ENCODE measurements around the gene IRX3.

Gene IRX3

DNA sequence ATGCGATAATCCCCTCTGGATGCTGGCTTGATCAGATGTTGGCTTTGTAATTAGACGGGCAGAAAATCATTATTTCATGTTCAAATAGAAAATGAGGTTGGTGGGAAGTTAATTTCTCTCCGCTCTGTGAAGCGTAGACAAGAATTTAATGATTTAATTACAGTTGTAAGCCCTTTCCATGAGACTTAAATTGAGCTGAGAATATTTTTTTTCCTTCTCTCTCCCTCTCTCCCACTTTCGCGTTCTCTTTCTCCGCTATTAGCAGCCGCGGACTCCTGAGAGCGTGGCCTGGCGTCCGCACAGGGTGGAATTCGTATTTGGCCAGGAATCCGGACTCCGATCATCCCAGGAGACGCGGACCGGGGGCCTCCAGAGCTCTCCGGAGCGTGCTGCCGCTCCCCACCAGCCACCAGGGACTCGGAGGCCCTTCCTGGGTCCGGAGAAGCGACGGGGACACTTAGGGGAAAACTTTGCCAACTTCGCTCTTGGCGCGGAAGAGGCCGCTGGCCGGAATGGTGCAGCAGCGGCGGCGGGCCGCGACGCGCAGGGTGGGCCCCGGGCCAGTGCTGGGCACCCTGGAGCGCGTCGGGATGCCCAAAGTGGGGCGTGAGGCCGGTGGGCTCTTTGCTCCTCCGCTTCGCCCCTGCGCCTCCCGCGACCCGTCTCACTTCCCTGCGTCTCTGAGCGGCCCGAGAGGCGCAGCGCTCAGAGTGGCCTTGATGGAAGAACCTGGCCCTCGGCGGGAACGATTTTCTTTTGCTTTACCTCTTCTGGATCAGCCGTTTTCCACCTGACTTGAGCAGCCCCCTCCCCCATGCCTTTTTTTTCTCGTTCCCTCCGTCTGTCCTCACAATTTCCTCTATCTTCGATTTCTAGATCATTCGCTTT lies 3.6 kb upstream of the IRX3 start:
- TF ChIP-seq, protein P1, sequence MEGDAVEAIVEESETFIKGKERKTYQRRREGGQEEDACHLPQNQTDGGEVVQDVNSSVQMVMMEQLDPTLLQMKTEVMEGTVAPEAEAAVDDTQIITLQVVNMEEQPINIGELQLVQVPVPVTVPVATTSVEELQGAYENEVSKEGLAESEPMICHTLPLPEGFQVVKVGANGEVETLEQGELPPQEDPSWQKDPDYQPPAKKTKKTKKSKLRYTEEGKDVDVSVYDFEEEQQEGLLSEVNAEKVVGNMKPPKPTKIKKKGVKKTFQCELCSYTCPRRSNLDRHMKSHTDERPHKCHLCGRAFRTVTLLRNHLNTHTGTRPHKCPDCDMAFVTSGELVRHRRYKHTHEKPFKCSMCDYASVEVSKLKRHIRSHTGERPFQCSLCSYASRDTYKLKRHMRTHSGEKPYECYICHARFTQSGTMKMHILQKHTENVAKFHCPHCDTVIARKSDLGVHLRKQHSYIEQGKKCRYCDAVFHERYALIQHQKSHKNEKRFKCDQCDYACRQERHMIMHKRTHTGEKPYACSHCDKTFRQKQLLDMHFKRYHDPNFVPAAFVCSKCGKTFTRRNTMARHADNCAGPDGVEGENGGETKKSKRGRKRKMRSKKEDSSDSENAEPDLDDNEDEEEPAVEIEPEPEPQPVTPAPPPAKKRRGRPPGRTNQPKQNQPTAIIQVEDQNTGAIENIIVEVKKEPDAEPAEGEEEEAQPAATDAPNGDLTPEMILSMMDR (IDR thresholded peaks at IDR 0.05; ENCODE audit: extremely low read depth, missing control alignments): no peak
- DNase-seq (ENCODE audit: low spot score): no peak

DNA sequence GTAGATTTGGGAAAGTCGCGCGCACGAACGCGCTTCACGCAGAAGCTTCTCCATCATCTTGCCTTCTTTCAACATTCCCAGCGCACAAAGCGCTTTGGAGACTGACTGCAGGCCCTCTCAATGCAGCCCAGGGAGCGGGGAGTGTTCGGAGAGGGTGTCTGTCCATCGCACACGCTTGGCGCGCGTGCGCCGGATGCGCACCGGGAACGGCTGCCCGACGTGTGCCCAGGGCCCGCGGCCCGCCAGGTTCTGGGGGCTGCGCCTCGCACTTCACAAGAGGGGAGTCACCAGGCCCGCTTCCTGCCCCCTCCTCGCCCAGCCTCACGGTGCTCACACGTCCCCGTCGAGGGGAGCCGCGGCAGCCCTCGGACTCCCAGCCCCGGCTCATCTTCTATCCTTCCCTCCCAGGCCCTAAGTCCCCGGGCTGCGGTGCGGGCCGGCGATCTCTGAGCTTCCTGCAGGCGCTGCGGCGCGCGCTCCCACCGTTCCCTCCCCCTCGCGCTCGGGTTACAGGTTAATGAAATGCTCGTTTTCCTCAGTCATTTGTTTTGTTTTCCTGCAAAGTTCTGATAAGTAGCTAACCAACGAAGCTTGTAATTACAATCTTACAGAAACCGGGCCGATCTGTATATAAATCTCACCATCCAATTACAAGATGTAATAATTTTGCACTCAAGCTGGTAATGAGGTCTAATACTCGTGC lies 2.8 kb upstream of the IRX3 start:
- TF ChIP-seq, protein P1 (IDR thresholded peaks at IDR 0.05; ENCODE audit: extremely low read depth, missing control alignments): no peak
- no peak for DNase-seq (ENCODE audit: low spot score)

DNA sequence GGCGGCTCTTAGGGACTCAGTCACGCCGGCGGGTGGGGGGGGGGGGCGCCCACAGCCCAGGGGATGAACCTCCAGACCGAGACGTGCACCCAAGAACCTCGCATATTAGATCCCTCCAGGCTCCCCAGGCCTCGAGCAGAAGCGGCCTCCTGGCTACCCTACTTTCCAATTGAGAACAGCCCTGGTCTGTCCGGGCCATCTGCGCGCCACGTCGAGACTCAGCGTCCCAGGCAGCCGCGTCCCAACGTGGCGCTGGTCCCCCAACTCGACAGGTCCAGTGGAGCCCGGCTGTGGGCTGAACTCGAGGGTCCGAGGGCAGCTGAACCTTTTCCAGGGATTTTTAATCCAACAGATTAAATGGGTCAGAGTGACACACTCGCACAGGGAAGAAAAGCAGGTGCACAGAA lies 2.3 kb upstream of the IRX3 start:
- TF ChIP-seq, protein P1 (IDR thresholded peaks at IDR 0.05; ENCODE audit: extremely low read depth, missing control alignments): no peak
- DNase-seq (ENCODE audit: low spot score): no peak

DNA sequence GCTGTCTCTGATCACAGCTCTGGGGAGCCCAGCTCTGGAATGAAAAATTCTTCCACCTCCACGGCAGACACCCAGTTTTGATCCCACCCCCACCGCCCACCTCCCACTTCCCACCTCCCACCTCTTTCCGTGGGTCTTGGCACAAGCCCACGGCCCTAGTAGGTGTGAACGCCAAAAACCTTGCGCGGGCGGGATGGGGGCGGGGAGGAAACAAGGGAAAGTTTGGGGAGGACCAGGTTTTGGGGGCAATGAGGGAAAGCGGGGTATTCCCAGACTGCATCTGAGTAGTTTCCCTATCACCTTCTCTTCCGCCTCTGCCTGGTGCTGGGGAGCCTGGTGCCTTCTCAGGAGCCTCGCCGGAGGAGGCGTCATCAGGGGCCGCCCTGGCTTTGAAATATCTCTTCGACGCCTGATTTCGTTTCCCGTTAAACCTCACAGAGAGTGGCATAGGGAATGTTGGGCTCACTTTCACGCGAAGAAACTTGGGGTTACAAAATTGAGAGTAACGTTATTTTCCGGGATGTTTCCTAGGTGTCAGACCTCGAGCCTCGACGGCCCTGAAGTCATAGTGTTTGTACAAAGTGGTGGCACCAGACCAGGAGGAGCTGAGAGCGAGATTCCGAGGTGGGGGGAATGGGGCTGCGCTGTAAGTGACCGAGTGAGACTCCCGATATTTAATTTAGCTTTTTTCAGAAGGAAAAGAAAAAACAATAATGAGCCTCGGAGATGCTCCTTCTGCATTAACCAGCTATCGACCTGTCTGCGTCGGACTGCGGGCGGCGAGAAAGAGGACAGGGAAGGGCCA lies 1.6 kb upstream of the IRX3 start:
- TF ChIP-seq, protein P1 (IDR thresholded peaks at IDR 0.05; ENCODE audit: extremely low read depth, missing control alignments): no peak
- DNase-seq (ENCODE audit: low spot score): peak; percentile 38

DNA sequence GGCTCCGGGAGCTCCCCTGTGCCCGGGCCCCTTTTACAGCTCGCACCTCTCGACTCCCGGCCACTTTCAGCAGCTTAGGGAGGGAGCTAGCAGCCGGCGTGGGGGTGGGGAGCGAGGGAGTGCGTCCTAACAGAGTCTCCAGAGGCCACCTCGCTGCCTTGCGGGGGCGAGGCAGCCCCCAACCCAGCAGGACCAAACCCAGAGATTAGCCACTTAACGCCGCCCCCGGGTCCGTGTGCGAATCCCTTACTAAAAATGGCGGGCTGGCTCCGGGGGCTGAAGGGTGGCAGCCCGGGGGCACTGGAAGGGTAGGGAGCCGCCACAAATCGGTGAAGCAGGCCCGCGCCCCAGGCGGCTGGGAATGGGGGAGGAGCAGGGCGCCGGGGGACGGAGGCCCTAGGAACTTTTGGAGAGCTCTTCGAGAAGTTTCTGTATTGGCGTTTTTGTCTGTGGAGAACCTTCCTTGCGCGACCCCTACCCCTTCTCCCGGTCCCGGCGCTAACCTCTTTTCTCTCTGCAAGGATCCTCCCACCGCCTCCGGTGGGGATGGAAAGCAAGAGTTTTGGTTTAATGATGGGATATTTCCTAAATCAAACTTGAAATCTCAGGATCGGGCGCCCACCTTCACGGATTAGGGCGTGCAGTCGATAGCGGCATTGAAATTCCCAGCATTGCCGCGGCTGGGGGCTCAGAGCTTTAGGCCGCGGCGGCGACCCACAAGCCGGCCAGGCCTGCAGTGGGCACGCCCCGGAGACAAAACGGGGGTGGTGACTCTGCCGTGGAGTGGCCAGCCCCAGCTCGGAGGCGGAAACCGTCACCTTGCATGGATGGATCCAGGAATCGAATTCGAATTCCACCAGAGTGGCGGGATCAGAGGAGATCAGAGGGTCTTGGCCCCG lies 793 bp upstream of the IRX3 start:
- DNase-seq (ENCODE audit: low spot score): peak; percentile 45
- TF ChIP-seq, protein P1 (IDR thresholded peaks at IDR 0.05; ENCODE audit: extremely low read depth, missing control alignments): no peak

DNA sequence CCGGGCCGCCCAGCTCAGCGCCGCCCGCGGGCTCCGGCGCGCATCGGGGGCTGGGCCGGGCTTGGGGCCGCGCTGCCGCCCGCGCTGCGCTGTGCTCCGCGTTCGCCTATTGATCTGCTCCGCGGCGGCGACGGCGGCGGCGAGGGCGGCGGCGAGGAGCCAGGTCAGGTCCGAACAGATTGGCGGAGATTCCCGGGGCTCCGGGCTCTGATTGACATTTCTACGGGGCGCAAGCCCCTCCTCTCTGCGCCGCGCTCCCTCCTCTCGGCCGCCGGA lies 559 bp downstream of the IRX3 start:
- no peak for DNase-seq (ENCODE audit: low spot score)

More for the DNA sequence above, 559 bp downstream of the IRX3 start:
- TF ChIP-seq, protein P1 (IDR thresholded peaks at IDR 0.05; ENCODE audit: extremely low read depth, missing control alignments): no peak

All from GM20000 (cell line).